GM18517 (cell line): ENCODE results near the gene DRC1.

ENCODE experiments used
- ATAC-seq: cut with Tn5 transposase; IDR thresholded peaks from one replicate; pipeline ENCODE4 v1.9.1; 2021; ENCODE audit warnings: mild to moderate bottlenecking, moderate library complexity; ENCODE audit not compliant: unreplicated experiment

DRC1 gene

DNA sequence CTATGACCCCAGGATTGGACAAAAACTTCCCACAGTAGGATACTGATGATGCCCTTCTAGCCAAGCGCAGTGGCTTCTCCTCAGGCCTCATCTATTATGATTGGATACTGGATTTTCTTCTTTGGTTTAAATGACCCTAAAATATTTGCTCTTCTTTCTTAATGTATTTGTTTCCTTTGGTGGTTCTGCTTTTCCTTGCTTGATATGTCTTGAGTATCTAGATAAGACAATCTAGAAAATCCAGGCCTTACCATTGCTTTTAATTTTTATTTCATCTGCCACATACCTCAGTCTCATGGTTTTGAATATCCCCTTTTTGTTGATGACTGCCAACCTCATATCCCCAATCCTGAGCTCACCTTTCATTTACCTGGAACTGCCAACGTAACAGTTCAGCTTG, 40.6 kb downstream of the DRC1 start:
- no peak for ATAC-seq

DNA sequence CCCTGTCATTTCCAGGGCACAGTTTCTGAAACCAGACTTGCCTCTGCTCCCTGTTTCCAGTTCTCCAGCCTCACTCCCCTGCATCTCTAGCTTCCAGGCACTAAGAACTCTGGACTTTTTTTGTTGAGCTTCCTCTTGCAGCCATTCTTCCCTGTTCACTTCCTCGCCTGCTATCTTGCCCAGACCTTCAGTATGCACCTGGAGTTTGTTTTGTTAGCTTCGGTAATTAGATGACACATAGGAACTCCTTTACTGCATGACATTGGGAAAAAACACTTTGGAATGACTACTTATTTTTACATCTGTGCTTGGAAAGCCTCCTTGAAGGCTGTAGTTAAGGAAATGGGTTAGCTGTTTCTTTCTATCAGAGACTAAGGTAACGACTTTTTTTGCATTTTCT, 41.0 kb downstream of the DRC1 start:
- no peak for ATAC-seq

DNA sequence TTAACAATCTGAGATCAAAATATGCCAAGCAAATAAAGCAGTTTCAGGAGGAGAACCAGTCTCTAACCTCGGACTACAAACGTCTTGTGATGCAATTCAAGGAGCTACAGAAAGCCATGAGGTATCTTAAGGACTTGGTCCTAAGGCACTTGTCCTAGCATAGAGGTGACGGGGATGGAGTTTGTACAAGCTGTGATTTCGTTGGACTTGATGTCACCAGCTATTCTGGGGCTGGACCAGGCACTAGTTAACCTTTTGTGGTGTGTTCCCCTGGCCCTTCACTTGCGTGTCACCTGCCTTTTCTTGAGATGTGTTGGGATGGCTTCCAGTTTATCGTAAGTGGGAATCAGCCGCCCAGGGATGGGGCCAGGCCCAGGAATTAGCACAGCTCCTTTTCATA, 42.5 kb downstream of the DRC1 start:
- ATAC-seq = no peak

DNA sequence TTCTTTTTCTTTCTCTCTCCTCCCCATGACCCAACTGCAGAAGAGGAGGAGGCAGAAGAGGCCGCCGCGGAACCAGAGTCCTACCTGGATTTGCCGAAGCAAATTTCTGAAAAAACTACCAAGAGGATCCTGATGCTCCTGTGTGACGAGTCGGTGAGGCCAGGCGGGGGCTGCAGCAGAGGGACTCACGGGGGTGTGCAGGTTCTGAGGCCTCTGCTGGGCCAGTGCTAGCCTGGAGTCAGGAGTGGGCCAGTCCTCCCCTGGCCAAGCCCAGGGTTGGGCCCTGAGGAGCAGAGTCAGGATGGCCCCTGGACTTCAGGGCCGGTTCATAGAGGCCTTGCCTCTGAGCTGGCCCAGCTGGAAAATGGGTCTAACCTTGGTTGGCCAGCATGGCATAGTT, 46.9 kb downstream of the DRC1 start:
- no peak for ATAC-seq

DNA sequence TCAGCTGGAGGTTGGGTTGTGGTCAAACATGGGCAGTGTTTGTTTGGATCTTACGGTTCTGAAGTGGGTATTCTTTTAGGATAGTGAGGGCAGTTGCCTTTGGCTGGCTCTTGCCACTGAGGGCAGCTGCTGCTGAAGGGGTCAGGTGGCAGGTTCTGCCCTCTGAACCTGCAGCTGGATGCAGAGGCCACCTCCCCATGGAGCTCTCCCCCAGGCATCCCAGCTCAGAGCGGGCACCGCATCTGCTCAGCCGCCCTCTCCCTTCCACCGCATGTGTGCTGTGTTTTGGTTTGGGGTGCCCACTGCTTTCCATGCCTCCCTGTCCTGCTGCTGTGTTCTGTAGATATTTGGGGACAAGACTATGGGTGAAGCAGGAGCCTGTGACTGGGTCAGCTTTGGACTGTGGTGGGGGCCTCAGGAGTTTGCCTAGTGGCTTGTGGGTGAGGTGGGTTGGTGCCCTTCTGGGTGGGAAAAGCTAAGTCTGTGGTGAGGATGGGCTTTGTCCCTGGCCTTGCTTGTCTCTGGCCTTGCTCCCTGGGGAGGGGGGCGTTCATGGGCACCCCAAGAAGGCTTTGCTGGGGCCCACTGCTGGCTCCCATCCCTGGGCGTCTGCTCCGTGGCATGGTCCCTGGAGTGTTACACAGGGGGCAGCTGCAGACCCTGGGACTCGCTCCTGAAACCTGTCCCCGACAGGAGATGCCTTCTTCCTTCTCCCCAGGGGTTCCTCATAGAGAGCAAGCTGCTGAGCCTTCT, 47.7 kb downstream of the DRC1 start:
- no peak for ATAC-seq

DNA sequence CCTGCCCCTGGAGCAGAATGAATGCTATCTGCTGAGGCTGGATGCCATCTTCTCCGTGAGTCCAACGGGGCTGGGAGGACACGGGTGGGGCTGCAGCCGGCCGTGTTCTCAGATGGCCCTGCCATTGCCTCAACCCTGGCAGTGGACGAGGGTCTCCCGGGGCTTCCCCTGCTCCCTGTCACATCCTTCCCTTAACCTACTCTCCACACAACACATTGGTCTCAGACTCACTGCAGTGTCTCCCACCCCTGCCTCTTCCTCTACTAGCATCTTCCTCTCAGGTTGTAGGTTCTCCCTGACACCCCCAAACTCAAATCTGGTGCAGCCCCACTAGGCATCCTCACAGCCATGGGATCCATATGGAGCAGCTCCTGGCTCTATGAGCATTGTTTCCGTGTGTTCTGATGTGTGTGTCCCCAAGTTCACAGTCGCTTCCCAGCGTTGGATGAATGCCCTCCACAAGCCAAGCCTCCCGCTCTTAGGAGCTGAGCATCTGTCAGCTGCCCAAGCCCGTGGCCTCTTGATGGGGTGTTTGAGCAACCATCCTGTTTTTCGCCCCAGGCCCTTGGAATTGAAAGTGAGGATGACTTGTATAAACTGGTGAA, 48.4 kb downstream of the DRC1 start:
- ATAC-seq = no peak

DNA sequence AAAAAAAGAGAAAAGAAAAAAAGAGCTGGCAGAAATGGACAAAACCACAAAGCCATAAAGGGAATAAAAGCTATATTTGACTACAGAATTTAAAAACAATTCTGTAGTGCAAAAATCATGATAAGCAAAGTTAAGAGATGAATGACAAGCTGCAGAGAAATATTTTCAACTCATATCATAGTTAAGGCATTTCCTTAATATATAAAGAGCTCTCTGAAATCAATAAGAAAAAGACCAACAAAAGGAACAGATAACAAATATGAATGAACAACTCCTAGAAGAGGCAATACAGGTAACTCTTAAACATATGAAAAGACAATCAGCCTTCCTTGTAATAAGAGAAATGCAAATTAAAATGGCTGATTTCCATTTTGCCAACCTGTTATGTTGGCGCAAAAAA, 50.0 kb downstream of the DRC1 start:
- ATAC-seq = no peak

DNA sequence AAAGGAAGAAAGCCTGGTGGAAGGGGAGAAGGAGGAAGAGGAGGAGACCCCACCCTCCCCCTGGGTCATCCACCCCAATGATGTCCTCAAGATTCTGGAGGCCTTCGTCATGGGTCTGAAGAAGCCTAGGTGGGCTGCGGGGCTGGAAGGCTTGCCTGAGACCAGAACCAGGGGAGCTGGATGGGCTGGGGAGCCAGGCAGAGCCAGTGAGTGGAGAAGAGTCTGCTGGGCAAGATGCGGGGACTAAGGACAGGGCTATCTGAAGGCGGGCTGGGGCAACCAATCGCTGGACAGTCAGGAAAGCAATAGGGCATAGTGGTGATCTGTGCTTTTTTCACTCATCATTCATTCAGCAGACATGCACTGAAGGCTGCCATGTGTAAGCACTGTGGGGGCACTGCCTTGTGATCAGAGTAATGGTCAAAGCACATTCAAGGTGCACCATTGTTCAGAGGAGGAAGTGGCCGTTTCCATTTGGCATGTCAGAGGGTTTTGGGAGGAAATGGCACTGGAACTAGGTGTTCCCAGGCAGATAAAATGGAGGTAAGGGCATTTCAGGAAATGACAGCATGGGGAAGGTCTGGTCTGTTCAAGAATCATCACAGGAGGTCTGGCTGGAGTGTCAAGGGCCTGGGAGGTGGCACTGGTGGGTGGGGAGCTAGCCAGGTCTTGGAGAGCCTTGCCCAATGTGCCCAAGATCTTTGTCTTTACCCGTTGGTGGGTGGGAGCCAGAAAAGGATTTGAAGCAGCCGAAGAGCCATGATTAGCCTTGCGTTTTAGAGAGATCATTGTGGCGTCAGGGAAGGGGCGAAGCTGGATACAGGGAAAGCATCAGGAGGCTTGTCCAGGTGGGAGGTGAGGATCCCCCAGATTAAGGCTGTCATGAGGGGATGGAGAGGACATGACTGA, 52.0 kb downstream of the DRC1 start:
- ATAC-seq = no peak

DNA sequence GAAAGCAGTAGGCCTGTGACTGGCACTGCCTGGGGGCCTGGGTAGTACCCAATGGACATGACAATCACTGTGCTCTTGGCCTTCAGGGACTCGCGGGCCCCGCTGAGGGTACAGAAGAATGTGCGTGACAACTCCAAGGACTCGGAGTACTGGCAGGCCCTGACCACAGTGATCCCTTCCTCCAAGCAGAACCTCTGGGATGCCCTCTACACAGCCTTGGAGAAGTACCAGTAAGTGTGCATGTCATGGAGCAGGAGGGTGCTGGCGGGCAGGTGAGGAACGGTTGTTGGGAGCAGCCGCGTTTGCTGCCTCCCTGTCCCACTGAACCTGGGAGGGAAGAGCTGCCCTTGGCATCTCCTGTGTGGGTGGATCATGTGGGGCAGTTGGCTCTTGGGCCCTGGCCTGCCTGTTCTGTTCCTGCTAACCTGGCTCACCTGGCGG, 52.9 kb downstream of the DRC1 start:
- ATAC-seq = no peak

DNA sequence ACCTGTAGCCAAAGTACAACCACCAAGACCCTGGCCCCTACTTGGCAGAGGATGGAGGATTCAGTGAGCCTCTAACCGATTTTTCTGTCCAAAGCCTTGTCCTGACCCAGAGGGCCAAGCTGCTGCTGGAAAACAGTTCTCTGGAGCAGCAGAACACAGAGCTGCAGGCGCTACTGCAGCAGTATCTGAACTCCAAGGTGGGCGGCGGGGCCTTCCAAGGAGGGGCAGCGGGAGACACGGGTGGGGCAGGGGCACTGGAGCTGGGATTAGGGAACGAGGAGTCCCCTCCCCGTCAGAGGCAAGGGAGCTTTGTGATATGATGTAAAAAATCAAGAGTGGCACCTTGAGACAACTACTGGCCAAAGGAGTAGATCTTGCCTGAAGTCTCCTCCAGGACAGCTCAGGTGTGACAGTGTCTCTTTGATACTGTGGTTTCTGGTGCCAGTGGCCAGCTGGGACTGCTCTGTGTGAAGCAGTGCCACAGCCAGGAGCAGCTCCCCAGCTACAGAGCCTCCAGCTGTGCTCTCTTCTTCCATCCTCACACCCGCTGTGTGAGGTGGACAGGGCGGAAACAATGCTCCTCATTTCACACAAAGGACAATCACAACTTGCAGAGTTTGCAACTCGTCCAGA, 53.4 kb downstream of the DRC1 start:
- ATAC-seq = no peak

DNA sequence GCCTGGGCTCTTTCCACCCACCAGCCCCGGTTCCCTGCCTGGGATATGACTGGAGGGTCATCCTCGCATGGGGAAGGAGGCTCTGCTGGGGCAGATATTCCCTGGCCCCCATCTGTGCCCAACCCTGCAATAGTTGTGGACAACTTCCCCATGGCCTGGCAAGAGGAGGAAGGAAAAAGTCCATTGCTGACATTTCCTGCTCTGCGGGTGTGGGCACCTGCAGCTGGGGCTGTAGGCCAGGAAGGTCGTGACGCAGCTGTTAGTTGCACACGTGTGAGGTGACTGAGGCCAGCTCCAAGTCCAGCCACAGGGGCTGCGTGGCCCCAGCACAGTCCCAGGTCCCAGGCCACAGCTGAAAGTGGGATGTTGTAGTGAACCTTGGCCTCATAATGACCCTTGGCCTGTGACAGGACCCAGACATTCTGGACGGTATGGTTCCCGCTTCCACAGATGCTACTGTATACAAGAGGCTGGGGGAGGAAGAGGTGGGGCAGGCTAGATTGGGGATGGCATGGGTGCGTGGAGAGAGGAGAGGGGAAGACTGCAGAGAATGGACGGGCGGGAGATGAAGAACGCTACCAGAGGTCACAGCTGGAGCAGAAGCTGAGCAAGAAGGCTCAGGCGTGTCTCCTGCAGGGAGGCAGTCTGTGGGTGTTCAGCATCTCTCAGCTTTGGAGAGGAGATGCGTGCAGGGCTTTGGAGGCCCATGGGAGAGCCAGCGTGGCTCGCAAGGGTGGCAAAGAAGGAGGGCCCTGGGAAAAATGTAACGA, 54.1 kb downstream of the DRC1 start:
- no peak for ATAC-seq

DNA sequence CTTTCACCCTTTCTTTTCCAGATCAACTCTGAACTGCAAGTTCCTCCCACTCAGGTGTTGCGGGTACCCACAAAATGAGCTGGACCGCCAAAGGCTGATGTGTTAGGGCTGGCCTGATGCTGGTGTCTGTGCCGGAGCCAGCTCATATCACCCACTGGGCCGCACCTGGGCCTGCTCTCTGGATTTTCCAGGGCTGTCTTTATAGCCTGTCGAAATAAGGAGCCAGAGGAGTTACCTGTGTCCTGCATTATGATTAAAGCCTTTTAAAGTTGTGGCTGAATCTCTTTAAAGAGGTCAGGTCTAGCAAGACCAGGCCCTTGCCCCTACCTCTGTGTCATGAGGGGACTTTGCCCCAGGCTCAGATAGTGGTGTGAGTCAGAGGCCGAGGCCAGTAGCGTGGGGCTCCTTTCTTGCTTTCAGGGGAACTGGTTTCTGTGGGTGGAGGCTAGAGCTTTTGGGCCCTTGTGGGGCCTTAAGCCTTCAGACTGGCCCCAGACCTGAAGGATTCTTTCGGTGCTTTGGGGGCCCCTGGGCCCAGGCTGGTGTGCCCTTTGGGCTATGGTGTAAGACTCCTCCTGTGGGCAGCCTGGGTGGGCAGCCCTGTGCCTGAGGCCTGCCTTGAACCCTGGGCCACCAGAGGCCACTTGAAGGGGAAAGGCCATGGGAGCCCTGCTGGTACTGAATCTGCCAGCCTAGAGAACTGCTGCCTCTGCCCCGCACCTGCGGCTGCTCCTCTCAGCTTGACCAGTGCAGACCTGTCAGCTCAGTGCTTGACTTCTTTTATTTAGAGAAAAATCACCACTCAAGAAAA, 54.9 kb downstream of the DRC1 start:
- ATAC-seq = no peak

DNA sequence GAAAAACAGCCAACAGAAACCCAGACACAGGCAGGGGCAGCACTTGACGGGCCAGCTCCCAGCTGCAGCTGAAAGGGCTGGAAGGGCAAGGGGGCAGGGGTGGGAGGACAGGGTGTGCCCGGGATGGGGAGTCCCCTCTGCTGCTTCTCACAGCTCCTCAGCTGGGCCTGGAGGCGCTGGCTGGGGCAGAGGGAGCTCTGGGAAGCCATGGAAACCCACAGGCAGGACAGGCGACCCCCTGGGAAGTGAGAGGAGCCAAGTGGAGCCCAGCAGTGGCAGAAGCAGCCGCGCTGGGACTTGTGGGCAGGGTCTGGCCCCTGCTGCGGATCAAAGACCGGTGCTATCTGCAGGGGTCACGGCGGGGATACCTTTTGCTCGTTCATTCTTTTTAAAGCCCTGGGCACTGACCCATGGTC, 55.5 kb downstream of the DRC1 start:
- no peak for ATAC-seq

DNA sequence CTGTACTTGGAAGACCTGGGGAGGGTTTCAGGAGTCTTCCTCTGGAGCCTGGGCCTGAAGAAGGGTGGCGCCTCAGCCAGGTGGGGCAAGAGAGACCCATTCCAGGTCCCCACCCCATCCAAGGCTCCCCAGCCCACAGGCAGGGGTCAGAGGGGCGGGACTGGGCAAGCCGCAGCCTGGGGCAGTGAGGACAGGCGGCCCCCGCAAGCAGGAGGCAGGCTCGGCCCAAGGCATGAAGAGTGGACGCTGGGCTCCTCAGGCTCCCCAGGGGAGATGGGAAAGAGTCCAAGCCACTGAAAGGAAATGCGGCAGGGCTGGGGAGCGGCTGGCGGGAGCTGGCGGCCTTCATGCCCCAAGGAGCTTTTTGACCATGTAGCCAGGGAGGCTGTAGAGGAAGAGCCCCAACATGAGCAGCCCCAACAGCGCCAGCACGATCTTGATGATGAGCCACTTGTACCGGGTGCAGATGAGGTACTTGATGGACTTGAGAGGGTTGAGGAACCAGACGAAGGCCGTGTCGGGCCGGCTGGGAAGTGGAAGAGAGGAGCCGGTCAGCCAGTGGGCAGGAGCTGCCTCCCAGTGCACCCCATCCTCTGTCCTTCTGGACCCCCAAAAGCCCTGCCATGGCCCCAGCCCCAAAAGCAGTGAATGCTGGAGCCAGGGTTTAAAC, 56.1 kb downstream of the DRC1 start:
- no peak for ATAC-seq

DNA sequence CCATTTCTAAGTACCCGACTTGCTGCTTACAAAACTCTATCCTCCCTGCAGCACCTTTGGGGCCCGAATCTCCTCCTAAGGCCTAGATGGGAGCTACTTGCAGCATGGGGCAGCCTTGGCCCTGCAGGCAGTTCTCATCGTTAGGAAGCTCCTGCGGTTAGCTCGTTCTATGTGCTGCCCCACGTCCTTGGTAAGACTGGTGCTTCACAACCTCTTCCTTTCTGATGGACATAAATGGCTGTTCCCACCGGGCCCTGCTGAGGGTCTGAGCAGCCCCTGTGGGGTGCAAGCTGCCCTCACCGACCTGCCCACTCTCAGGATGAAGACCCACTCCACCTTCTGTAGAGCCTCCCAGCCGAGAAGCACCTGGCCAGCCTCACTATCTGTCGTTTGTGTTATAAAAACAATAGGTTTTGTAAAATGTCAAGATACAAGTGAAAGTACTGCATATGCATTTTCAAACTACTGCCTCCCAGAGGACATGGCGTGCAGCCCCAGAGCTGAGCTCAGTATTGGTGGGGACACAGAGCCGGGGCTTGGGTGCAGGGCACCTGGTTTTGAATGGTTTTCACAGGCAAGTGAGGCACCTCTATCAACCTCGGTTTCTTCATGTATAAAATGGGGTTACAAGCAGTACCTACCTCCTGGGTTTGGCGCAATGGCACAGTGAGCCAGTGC, 56.8 kb downstream of the DRC1 start:
- ATAC-seq = no peak

DNA sequence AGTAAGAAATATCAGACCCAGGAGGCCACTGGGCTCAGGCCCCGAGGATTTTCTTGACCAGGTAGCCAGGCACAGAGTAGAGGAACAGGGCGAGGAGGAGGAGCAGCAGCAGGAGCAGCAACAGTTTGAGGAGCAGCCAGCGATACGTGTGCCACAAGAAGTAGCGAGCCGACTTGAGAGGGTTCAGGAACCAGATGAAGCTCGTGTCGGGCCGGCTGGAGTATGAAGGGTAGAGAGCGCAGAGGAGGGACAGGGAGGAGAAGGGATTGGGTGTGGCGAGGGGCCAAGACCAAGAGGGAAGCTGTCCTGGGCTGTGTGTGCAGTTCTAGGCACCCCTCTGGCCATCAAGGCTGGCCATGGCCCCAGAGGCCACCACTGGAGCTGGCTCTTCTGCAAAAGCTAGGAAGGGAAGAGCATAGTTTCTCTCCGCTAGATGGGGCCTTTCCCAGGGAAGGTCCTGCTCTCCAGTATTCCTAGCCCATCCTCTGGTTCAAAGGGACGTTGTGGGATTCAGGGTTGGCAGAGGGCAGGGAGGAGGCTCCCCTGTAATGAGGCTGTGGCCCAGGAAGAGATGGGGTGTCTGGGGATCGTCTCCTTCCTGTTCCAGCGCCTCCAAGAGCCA, 58.4 kb downstream of the DRC1 start:
- no peak for ATAC-seq

DNA sequence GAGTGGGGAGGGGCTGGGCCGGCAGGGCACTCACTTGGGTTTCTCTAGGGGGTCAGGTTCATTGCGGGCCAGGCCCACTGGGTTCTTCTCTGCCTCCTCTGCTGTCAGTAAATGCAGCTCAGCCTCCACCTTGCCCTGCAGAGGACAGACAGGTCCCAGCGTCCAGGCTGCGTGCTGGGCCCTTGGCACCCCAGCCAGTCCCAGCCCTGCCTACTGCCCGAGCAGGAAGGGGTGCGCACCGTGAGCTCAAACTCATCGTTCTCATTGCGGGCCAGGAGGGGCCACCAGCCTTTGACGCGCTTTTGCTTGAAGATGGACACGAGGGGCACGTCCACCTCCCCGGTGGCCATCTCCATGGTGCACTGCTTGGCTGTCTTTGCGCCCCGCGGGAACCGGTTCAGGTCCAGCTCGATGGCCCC, 58.9 kb downstream of the DRC1 start:
- ATAC-seq = no peak

DNA sequence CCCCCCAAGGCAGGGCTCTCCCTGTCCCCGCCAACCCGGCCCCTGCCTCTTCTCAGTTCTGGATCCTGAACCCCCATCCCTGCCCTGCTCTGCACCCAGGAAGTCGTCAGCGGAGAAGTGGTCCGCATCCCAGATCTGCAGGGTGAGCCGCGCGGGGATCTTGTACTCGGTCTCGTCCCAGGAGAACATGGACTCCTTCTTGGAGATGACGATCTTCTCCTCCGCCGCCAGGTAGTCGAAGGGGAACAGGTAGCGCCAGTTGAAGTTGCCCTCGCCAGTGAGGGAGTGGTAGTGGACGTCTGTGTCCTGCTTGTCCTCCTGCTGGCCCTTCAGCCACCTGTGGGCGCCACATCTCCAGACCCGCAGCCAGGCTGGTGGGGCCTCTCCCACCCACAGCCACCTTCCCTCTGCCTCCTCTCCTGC, 59.9 kb downstream of the DRC1 start:
- ATAC-seq = no peak
